MM.1S (cell line): ENCODE data around the gene CCDC152.

Source experiments
- CTCF ChIP-seq: fragments of 300-600 bp; sonication (generic); IDR thresholded peaks from 2 replicates; pipeline ENCODE4 v1.5.1; 2016; ENCODE audit warnings: antibody characterized with exemption, low read length, mixed read lengths
- EZH2 ChIP-seq: fragments of 300-600 bp; sonication (generic); optimal IDR thresholded peaks from 2 replicates; pipeline ENCODE3; 2017; ENCODE audit warnings: low read depth, mild to moderate bottlenecking, antibody characterized with exemption, low read length, mixed read lengths
- EZH2phosphoT487 ChIP-seq: fragments of 300-600 bp; sonication (generic); IDR thresholded peaks from 2 replicates; pipeline ENCODE4 v1.6.1; 2018; ENCODE audit warnings: antibody characterized with exemption, low read length

- no peak for TF ChIP-seq CTCF
- no peak for TF ChIP-seq EZH2
- no peak for TF ChIP-seq EZH2phosphoT487
Observed at GRCh38 chr5:42851481-42851880, 94.9 kb downstream of the CCDC152 start.
